Activated CD4-positive, alpha-beta T cell treated with anti-CD3 and anti-CD28 coated beads, Interleukin-2, amount 50 U/mL, for 1 hour (primary cell): Measurements from ENCODE around the gene TSPAN4.
A peak's percentile ranks its signal among the peaks of the same experiment; 100 is the strongest.

ENCODE experiments used
- DNase-seq: peaks from one replicate; pipeline ENCODE4 v3.0.0-alpha.2; 2020

Gene TSPAN4

GRCh38 chr11:824942-825341 is 17.7 kb upstream of the TSPAN4 start:
- DNase-seq: no peak

GRCh38 chr11:825366-826226 is 17.1 kb upstream of the TSPAN4 start:
- no peak for DNase-seq

GRCh38 chr11:826227-826621 is 16.4 kb upstream of the TSPAN4 start:
- DNase-seq: no peak

GRCh38 chr11:826836-827145 is 15.9 kb upstream of the TSPAN4 start:
- DNase-seq: no peak

- no peak for DNase-seq
Measured at GRCh38 chr11:827146-827896, 15.3 kb upstream of the TSPAN4 start.

- no peak for DNase-seq
Measured at GRCh38 chr11:827897-828192, 14.8 kb upstream of the TSPAN4 start, which contains the start of gene CRACR2B. Gene CRACR2B (plus strand): TSS chr11:827919. CDS start chr11:828608, 689 bp downstream.

- DNase-seq: no peak
Measured at GRCh38 chr11:828506-829175, 14.0 kb upstream of the TSPAN4 start.

- no peak for DNase-seq
Measured at GRCh38 chr11:829176-829846, 13.3 kb upstream of the TSPAN4 start.

GRCh38 chr11:829847-830294 is 12.8 kb upstream of the TSPAN4 start:
- DNase-seq: no peak

GRCh38 chr11:830295-831117 is 12.1 kb upstream of the TSPAN4 start:
- peak; percentile 44 for DNase-seq

GRCh38 chr11:831118-831864 is 11.4 kb upstream of the TSPAN4 start:
- DNase-seq: no peak

GRCh38 chr11:831961-832528 is 10.6 kb upstream of the TSPAN4 start:
- DNase-seq: no peak

GRCh38 chr11:832529-833113 is 10.0 kb upstream of the TSPAN4 start, which contains the start of gene CD151:
Gene CD151 (plus strand): TSS chr11:832952. CDS start chr11:836070, 3,118 bp downstream.
- DNase-seq: no peak

- no peak for DNase-seq
Measured at GRCh38 chr11:833114-833791, 9.4 kb upstream of the TSPAN4 start.

- DNase-seq: no peak
Measured at GRCh38 chr11:833849-834311, 8.8 kb upstream of the TSPAN4 start.

- no peak for DNase-seq
Measured at GRCh38 chr11:834371-835316, 8.0 kb upstream of the TSPAN4 start.

- no peak for DNase-seq
Measured at GRCh38 chr11:836274-836673, 6.4 kb upstream of the TSPAN4 start.

GRCh38 chr11:836700-837099 is 6.0 kb upstream of the TSPAN4 start:
- DNase-seq: no peak
